ENCODE data around the gene RAB14.
"Not testable (repeated sequence)": the region's sequence is repeated elsewhere in the genome, so short reads cannot be mapped to it uniquely, and the experiment has no call there.

RAB14 gene

DNA sequence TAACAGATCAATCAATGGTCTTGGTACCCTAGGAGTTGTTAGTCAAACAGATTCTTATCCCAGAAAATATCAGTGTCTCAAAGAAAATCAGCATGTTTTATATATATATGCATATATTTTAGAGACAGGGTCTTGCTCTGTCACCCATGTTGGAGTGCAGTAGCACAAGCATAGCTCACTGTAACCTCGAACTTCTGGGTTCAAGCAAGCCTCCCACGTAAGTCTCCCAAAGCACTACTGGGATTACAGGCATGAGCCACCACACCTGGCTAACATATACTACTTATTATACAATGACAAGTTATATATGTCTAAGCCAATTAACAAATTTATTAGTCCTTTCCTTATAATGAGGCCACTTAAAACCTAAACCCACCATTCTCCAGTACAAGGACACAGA, 10.4 kb downstream of the RAB14 start:
- Mint-ChIP-seq H3K27ac (peak overlapping the region; percentile 31), H3K36me3 (peaks cover 4 to 9% of the 10 kb centered on the region in 2 donors)

DNA sequence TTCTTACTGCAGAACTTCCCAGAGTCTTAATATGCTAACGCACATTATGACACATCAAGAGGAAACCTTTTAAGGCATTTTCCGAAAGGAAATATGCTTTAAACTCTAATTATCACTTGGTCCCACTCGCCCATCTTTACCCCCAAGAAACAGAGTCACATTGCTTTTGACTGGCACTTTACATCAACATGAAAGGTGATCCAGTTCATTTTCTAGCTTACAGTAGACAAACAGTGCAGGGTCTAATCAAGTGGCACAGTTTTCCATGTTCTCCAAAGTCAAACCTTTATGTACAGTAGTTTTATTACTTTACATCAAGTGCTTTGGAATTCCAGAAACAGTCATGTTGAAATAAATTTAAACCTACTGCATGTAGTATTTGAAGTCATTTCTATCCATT, 12.0 kb downstream of the RAB14 start:
- Mint-ChIP-seq H3K9me3 (no peaks in the 10 kb centered on the region), H3K4me1 (peaks cover 30 to 37% of the 10 kb centered on the region in 2 donors), H3K36me3 (peaks cover 16 to 24% of the 10 kb centered on the region in 2 donors), H3K27ac (no peak overlapping the region), H3K4me3 (no peak overlapping the region), H3K27me3 (no peaks in the 10 kb centered on the region)
- DNase-seq (no peak), ATAC-seq (replicated peaks) (no peak)

More for the DNA sequence above, 10.4 kb downstream of the RAB14 start:
- Mint-ChIP-seq H3K4me3 (no peak overlapping the region), H3K4me1 (peaks cover 23 to 36% of the 10 kb centered on the region in 2 donors), H3K27me3 (no peaks in the 10 kb centered on the region), H3K9me3 (no peaks in the 10 kb centered on the region)
- DNase-seq (no peak), ATAC-seq (replicated peaks) (no peak)

DNA sequence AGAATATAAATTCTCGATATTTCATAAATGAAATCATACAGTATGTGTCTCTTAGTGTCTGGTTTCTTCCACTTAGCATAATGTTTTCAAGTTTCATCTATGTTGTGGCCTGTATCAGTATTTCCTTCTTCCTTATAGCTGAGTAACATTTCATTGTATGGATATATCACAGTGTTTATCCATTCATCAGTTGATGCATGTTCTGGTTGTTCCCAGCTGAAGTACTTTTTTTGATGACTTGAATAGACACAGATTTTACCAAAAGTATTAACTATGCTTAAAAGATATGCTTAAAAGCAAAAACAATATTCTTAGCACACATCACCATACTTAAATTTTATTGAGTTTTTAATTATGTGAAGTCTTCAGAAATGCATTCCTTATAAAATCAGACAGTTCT, 12.7 kb downstream of the RAB14 start:
- ATAC-seq (replicated peaks) (no peak), DNase-seq (no peak)
- Mint-ChIP-seq H3K36me3 (peaks cover 16 to 24% of the 10 kb centered on the region in 2 donors), H3K27ac (no peak overlapping the region), H3K9me3 (no peaks in the 10 kb centered on the region), H3K4me3 (no peak overlapping the region), H3K27me3 (no peaks in the 10 kb centered on the region), H3K4me1 (peaks cover 33 to 41% of the 10 kb centered on the region in 2 donors)

DNA sequence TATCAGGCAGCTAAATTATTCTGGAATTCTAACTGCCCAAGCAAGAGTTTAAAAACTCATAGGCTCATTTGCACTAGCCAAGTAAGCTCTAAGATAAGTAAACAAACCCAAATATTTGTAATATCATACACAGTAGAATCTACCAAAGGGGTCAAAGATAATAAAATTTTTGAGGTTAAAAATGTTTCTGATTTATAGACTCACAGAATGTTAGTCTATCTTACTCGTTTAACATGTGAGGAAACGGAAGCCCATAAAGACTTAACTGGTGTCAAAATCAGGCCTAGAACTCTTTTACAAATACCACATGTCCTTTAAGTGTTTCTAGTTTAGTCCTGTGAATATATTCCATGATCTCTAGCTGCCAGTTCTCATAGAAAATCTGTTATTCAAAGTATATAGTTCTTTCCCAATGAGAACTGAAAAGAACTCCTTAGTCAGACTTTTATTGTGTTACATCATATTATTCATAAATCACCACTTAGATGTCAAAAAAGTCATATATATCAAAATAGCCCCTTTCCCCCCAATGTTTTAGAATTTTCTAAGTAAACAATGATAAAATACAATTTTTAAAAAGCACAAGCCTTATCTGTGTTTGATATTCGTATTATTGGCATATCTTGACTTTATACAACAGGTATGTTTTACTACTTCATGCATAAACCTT, 13.9 kb downstream of the RAB14 start:
- Mint-ChIP-seq H3K27me3 (no peaks in the 10 kb centered on the region), H3K36me3 (peaks cover 21 to 35% of the 10 kb centered on the region in 2 donors), H3K4me3 (no peak overlapping the region), H3K9me3 (no peaks in the 10 kb centered on the region), H3K4me1 (peaks cover 38 to 47% of the 10 kb centered on the region in 2 donors), H3K27ac (no peak overlapping the region)
- ATAC-seq (replicated peaks) (no peak), DNase-seq (no peak)

DNA sequence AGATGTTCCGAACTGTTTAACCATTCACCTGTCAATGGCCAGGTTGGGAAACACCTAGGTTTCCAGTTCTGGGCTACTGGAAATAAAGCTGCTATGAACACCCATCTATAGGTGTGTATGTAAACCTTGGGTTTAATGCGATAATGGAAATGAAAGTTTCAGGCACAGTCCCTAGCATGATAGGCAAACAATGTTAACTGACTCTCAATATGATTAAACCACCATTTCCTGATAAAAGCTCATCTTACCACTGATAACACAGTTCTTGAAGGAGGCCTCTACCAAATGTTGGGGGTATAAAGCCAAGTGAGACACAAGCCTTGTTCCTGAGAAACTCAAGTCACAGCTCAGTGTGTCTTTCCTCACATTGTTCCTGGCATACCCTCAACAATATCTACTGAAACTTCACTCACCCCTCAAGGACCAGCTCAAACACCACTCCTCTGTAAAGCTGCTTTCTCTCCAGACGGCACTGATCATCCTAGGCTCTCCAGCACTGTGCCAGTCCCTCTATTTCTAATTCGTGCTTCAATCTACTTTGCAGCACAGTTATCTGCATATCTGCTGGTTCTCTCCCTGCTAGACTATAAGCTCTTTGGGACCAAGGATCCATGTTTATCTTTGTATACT, 15.8 kb downstream of the RAB14 start:
- H3K4me3 Mint-ChIP-seq: no peak overlapping the region
- H3K27me3 Mint-ChIP-seq: no peaks in the 10 kb centered on the region
- ATAC-seq (replicated peaks): peak; percentile 18 to 25
- H3K9me3 Mint-ChIP-seq: no peaks in the 10 kb centered on the region
- peaks cover 39 to 47% of the 10 kb centered on the region in 2 donors for H3K4me1 Mint-ChIP-seq
- peak overlapping the region; percentile 73 for H3K27ac Mint-ChIP-seq
- no peak for DNase-seq
- peaks cover 23 to 46% of the 10 kb centered on the region in 2 donors for H3K36me3 Mint-ChIP-seq

DNA sequence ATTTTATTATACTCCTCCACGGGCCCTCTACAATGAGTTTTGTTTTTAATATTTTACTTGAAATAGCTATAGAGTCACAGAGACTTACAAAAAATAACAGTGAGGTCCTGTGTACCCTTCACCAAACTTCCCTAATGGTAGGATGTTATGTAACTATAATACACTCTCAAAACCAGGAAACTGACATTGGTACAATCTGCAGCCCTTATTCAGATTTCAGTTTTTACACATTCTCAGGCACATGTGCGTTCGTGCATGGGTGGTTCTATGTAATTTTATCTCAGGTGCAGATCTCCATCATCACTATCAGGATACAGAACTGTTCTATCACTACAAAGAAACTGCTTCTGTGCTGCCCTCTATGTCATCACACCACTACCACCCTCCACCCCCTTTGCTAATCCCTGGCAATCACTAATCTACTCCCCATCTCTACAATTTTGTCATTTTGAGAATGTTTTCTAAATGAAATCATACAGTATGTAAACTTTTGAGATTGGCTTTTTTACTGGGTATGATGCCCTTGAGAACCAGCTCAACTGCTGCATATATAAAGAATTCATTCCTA, 16.4 kb downstream of the RAB14 start:
- Mint-ChIP-seq H3K4me1 (peaks cover 36 to 40% of the 10 kb centered on the region in 2 donors), H3K27me3 (no peaks in the 10 kb centered on the region), H3K27ac (peak overlapping the region; percentile 73), H3K36me3 (peaks cover 25 to 45% of the 10 kb centered on the region in 2 donors), H3K4me3 (no peak overlapping the region), H3K9me3 (no peaks in the 10 kb centered on the region)
- ATAC-seq (replicated peaks): peak; percentile 27 to 47
- DNase-seq: no peak

DNA sequence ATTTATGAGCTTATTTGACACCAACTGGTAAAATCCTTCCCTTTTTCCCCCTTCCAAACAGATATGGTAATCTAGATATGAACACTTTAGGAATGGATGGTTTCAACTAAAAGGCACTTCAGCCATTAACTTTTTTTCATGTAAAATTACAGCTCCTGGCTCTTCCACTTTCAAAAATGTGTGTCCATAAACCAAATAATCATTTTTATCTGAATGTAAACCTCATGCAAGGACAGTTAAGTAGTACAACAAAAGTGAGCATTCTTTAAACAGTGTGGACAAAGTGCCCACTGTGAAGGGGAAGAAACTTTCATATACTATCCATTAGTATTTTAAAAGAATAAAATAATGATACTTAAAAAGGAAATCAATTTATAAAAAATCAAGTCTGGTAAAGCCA, 17.2 kb downstream of the RAB14 start:
- Mint-ChIP-seq H3K27ac (no peak overlapping the region), H3K27me3 (no peaks in the 10 kb centered on the region)

DNA sequence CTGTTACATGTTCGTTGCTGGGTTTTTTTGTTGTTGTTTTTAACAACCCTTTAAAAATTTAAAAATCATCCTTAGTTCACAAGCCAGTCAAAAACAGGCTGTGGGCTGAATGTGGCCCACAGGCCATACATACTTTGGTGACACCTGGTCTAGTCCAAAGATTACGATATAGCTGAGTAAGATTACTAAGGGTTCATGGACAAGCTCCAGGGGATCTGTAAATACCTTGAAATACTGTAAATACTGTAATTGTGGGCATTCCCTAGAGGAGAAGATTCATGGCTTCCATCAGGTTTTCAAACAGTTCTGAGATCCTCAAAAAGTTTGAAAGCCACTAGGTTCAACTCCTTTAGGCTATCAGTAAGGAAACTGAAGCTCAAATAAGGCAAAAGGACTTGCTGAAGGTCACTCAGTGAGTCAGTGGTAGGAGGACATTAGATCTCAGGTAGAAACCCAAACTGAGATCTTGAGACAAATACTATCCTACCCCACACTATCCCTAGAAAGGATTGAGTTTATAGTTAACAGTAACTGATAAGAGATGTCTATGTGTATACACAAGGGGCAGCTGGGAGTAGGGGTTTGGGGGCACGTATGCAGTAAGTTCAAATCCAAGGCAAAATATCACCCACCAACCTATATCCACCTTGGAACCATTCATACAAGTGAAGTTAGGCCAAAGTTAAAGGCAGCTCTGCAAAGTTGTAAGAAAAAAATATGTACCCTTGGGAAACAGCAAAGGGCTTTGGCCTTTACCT, 17.8 kb downstream of the RAB14 start:
- no peaks in the 10 kb centered on the region for H3K9me3 Mint-ChIP-seq
- DNase-seq: no peak
- peaks cover 28 to 48% of the 10 kb centered on the region in 2 donors for H3K36me3 Mint-ChIP-seq

More for the DNA sequence above, 17.2 kb downstream of the RAB14 start:
- Mint-ChIP-seq H3K4me1 (peaks cover 33 to 39% of the 10 kb centered on the region in 2 donors), H3K9me3 (no peaks in the 10 kb centered on the region), H3K36me3 (peaks cover 28 to 48% of the 10 kb centered on the region in 2 donors), H3K4me3 (no peak overlapping the region)
- no peak for DNase-seq
- ATAC-seq (replicated peaks): no peak

DNA sequence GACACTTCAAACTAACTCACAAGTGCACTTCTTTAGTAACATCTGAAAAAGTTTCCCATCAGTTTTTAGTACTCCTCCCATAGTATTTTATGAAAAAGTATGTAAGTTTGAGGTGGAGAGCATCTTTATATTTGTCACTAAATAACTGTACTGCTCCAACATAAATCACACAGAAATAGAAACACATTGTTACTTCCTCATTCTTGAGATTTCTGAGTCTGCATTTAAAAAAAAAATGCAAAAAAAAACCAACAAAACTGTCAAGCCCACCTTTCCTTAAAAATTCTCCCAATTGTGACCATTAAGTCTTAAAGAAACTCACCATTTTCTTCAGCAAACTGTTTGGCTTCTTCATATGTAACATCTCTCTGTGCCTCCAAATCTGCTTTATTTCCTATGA, 18.7 kb downstream of the RAB14 start:
- ATAC-seq (replicated peaks) (peak in 1 of 2 donors; percentile 38), DNase-seq (no peak)
- Mint-ChIP-seq H3K27ac (peak overlapping the region; percentile 89), H3K27me3 (no peaks in the 10 kb centered on the region), H3K4me3 (peak overlapping the region; percentile 45 to 66), H3K9me3 (no peaks in the 10 kb centered on the region), H3K36me3 (peaks cover 28 to 52% of the 10 kb centered on the region in 2 donors), H3K4me1 (peaks cover 33 to 39% of the 10 kb centered on the region in 2 donors)

More for the DNA sequence above, 17.8 kb downstream of the RAB14 start:
- Mint-ChIP-seq H3K4me3 (no peak overlapping the region), H3K4me1 (peaks cover 33 to 39% of the 10 kb centered on the region in 2 donors), H3K27ac (peak overlapping the region; percentile 89), H3K27me3 (no peaks in the 10 kb centered on the region)
- ATAC-seq (replicated peaks): peak in 1 of 2 donors; percentile 25

DNA sequence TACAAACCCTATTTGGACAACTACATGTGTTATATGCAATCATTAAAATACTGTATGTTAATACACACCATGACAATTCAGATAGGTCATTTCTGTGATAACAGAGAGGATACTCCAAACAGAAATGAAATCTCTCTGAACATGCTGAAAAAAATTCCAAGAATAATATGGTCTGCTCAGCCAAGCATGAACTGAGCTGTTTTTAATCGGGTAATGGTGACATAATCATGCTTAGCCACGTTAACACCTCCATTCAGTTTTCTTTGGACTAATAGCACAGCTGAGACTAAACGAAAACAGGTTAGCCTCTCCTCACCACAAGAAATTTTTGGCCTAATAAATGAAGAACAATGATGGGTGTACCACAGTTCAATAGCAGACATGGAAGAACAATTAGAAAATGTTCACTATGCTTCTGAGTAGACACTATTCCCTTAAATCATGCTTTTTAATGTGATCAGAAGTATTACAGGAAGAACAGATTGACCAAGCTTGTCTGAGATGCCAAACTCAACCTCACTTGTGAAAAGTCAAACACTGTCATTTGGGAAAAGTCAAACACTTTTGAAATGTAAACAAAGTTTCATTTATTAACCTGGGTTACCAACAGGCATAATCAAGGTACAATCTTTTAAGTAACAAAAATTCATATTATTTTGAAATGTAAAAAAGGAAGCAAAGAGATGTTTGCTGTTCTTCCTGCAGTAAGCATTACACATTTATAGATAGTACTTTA, 19.4 kb downstream of the RAB14 start:
- H3K4me1 Mint-ChIP-seq: peaks cover 33 to 39% of the 10 kb centered on the region in 2 donors
- peak overlapping the region; percentile 47 for H3K27ac Mint-ChIP-seq
- DNase-seq (no peak), ATAC-seq (replicated peaks) (no peak)
- no peak overlapping the region for H3K4me3 Mint-ChIP-seq
- H3K36me3 Mint-ChIP-seq: peaks cover 28 to 52% of the 10 kb centered on the region in 2 donors
- H3K27me3 Mint-ChIP-seq: no peaks in the 10 kb centered on the region
- H3K9me3 Mint-ChIP-seq: no peaks in the 10 kb centered on the region

DNA sequence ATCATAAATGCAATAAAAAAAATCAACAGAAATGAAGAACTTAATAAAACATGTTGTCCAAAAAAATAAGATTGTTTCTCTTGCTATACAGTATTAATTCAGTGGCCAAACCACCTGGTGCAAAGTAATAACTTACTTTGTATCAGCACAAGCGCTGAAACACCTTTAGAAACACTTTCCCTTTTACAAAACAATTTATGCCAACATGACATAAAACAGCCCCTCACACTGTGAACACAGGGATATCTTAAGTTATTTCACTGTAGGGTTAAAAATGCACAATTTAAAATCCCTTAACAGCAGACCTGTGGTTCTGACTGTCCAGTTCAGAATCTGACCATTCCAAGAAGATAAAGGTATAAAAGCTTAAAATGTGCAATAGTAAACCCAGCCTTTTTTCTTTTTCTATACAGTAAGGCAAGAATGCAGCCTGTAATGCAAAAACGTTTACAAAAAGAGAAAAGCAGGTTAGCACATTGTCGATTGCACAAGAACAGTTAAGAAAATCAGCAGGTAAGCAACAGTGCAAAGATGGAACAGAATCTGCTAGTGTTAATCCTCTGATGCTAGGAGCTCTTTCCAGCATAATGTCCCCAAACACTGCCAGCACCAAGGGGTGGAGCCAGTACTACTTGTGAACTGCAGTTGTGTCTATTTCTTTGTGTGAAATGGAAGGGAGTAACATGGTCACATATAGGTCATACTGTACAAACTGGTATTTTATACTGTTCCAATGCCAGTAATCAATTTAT, 21.6 kb downstream of the RAB14 start:
- ATAC-seq (replicated peaks) (no peak), DNase-seq (no peak)
- H3K4me3 Mint-ChIP-seq: no peak overlapping the region
- H3K9me3 Mint-ChIP-seq: no peaks in the 10 kb centered on the region
- H3K36me3 Mint-ChIP-seq: peaks cover 21 to 46% of the 10 kb centered on the region in 2 donors
- no peaks in the 10 kb centered on the region for H3K27me3 Mint-ChIP-seq
- no peak overlapping the region for H3K27ac Mint-ChIP-seq
- peaks cover 22 to 29% of the 10 kb centered on the region in 2 donors for H3K4me1 Mint-ChIP-seq

DNA sequence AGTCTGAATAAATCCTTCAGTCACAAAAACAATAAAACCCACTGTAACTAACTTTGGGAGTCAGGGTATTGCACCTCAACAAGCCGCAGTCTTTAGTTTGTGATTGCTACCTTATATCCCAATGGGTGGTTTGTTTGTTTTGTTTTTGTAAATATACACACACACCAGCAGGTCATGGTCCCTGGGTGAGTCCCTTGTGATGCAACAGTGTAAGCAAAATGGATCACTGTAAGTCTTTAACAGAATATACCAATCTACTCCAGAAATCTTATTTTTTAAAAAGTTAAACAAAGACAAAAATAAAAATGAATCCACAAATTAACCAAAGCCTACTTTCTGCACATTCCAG, 22.3 kb downstream of the RAB14 start:
- not testable (repeated sequence) for H3K27ac Mint-ChIP-seq; H3K9me3 Mint-ChIP-seq; DNase-seq; H3K4me3 Mint-ChIP-seq; ATAC-seq (replicated peaks); H3K27me3 Mint-ChIP-seq
- H3K36me3 Mint-ChIP-seq: peaks cover 22 to 50% of the 10 kb centered on the region in 2 donors
- peaks cover 19 to 21% of the 10 kb centered on the region in 2 donors for H3K4me1 Mint-ChIP-seq

DNA sequence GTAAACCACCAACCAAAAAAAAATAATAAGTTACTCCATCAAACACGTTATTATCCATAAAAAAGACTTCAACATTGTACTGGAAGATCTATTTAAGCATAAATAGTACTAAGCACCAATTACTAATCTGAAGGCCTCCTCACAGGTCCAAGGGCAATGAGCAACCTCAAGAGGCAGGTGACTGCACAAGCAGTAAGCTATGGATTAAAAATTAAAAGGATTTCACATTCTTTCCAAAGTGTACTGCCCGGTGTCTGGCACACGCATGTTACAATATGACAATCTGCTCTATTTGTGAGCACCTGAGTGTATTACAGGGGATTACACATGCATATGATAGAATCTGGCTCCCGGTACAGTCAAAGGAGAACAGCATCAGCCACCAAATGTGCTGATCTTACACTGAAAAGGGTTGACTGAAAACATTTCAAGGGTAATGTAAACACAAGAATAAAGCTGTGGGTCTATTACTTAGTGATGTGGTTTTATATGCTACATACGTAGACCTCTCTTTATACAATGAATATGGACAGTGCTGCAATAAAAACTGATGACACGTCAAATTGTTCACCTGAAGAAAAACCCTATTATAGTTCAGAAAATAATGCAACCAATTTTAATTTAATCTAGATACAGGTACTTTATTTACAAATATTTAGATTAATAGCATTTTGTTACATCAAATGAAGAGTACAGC, 22.8 kb downstream of the RAB14 start:
- H3K9me3 Mint-ChIP-seq: no peaks in the 10 kb centered on the region
- H3K4me1 Mint-ChIP-seq: peaks cover 15 to 16% of the 10 kb centered on the region in 2 donors
- peak overlapping the region; percentile 84 for H3K27ac Mint-ChIP-seq
- peaks cover 26 to 51% of the 10 kb centered on the region in 2 donors for H3K36me3 Mint-ChIP-seq
- H3K4me3 Mint-ChIP-seq: no peak overlapping the region
- no peaks in the 10 kb centered on the region for H3K27me3 Mint-ChIP-seq
- no peak for ATAC-seq (replicated peaks)
- DNase-seq: no peak

Measured in stimulated activated naive B cell treated with anti-CD40 and anti-IgM and Interleukin-4, amounts not matched to agents 10 μg/mL and 1 μg/mL and 100 μg/mL, for 72 hours (primary cell).